Spinal cord (tissue), 10 donors: ENCODE results near the gene NPY4R. TPM values are rescaled to one million over a fixed set of nuclear protein-coding genes. Genes with fewer than 3 reads are reported as not detected.
"Not testable (repeated sequence)": the region's sequence is repeated elsewhere in the genome, so short reads cannot be mapped to it uniquely, and the experiment has no call there.

Experiments
- DNase-seq, 6 donors: peaks; one replicate each; pipeline versions ENCODE4 v3.0.0 to v3.0.0-alpha.2; 2013 to 2015; ENCODE audit warnings: low spot score in 6 of 6, low read depth in 4 of 6
- H3K27ac ChIP-seq: one replicate; pipeline ENCODE4 v1.5.1; 2013; ENCODE audit warnings: low read depth, low read length, control low read depth
- H3K27me3 ChIP-seq: one replicate; pipeline ENCODE4 v1.6.1; 2013; ENCODE audit warnings: low read length; ENCODE audit not compliant: control insufficient read depth, insufficient read depth
- H3K36me3 ChIP-seq: one replicate; pipeline ENCODE4 v1.6.1; 2013; ENCODE audit warnings: low read length; ENCODE audit not compliant: control insufficient read depth, insufficient read depth
- H3K4me1 ChIP-seq: one replicate; pipeline ENCODE4 v1.6.1; 2013; ENCODE audit warnings: low read length; ENCODE audit not compliant: control insufficient read depth, insufficient read depth
- H3K4me3 ChIP-seq: one replicate; pipeline ENCODE4 v1.5.1; 2013; ENCODE audit warnings: low read depth, low read length, control low read depth
- H3K9me3 ChIP-seq: one replicate; pipeline ENCODE4 v1.6.1; 2013; ENCODE audit warnings: low read length; ENCODE audit not compliant: control insufficient read depth, insufficient read depth
- WGBS: methylation state at CpG from one replicate; pipeline ENCODE4 v1.1.5; 2013; ENCODE audit warnings: missing lambda C conversion rate; ENCODE audit not compliant: insufficient coverage; 5-methylcytosine and 5-hydroxymethylcytosine counted together
- long read RNA-seq, 4 donors: transcript quantifications; one replicate each; lab custom pipeline, GENCODE V29; 2026
- polyA plus RNA-seq, 2 donors: library from polyadenylated mRNA; unstranded; fragments of 120-200 nt; gene quantifications; one replicate each; pipeline ENCODE4 v1.2.1, GENCODE V29; 2013; ENCODE audit not compliant: insufficient read length in 2 of 2
- total RNA-seq, 2 donors: library from RNA; depleted of rRNA in 1 of 2; stranded (reverse); fragments of 120-200 nt in 1 of 2; fragments of >200 nt in 1 of 2; gene quantifications; one replicate each; pipeline versions ENCODE4 v1.2.3 to v1.2.4, GENCODE V29; 2013 to 2014
- donor health status: healthy.

Gene NPY4R
- under 1 TPM in 1 of 2 donors, not detected in 1; 0.30 TPM for total RNA-seq
- polyA plus RNA-seq, result under 1 TPM; 0.24 to 0.63 TPM
- long read RNA-seq, donor 1, result 0 reads
- long read RNA-seq, donor 2, result 0 reads
- long read RNA-seq, donor 3, result 0 reads
- long read RNA-seq, donor 4, result 0 reads

DNA sequence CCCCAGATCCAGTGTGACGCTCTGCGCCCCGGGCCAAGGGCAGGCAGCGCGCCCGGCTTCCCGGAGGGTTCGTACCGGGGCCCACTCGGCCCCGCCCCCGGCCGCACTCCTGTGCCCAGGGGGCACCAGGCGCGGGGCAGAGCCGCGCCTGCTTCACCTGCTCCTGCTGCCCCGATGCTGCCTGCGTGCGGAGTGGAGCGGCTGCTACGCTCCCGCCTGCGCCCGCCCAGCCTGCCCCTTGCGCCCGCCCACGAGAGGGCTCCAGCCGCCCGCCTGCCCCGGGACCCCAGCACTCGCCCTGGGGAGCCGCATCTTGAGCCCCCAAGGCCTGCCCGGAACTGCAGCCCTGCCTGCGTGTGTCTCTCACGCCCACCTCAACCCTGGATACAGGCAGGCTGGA lies at the start of gene NPY4R:
Gene NPY4R (minus strand): TSS at position 194 of the 400 bp plus-strand sequence. CDS start 3,323 bp downstream, outside the sequence.
- not testable (repeated sequence) for DNase-seq, H3K9me3 ChIP-seq, H3K27ac ChIP-seq, H3K4me3 ChIP-seq, H3K4me1 ChIP-seq, H3K36me3 ChIP-seq, H3K27me3 ChIP-seq
- no CpG with 5 or more reads among the region's 36 CpGs for WGBS

GRCh38 chr10:46515366-46515765 lies 49.6 kb upstream of the NPY4R start:
- Histone ChIP-seq H3K4me3 (no peak overlapping the region), H3K36me3 (no peaks in the 10 kb centered on the region), H3K27ac (no peak overlapping the region), H3K4me1 (peaks cover 7% of the 10 kb centered on the region), H3K27me3 (peaks cover 3% of the 10 kb centered on the region), H3K9me3 (no peaks in the 10 kb centered on the region)
- DNase-seq, result no peak

- H3K27me3 ChIP-seq, result peaks cover 3% of the 10 kb centered on the region
- 50% methylated on average over 1 of the region's 3 CpGs for WGBS
- no peak for DNase-seq
These were observed 49.1 kb upstream of the NPY4R start for GRCh38 chr10:46514899-46515298.

DNA sequence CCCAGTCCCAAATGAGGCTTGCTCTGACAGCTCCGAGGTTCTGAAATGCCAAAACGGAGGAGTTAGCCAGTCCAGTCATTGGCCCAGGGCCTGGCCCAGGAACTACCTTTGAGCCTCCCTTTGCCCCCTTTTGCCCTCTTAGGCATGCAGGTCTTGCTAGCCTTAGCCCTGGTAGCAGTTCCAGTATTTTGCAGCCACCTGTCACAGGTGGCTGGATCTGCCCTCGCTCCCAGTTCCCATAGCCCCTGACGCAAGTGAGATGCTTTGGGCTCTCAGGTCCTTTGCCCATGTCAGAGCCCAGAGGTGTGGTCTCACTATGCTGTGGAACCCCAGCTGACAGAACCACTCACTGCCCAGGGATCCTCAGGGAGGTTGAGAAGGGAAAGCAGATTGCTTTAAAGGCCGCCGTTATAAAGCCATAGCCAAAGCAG lies 48.7 kb upstream of the NPY4R start:
- H3K4me3 ChIP-seq, result no peak overlapping the region
- peaks cover 3% of the 10 kb centered on the region for H3K4me1 ChIP-seq
- H3K27ac ChIP-seq, result no peak overlapping the region
- no peaks in the 10 kb centered on the region for H3K9me3 ChIP-seq
- H3K27me3 ChIP-seq, result peaks cover 3% of the 10 kb centered on the region
- H3K36me3 ChIP-seq, result no peaks in the 10 kb centered on the region
- DNase-seq, result no peak
- 76% methylated on average over 6 of the region's 6 CpGs for WGBS

More at GRCh38 chr10:46514899-46515298, 49.1 kb upstream of the NPY4R start:
- Histone ChIP-seq H3K9me3 (no peaks in the 10 kb centered on the region), H3K27ac (no peak overlapping the region), H3K4me1 (peaks cover 3% of the 10 kb centered on the region), H3K36me3 (no peaks in the 10 kb centered on the region), H3K4me3 (no peak overlapping the region)

DNA sequence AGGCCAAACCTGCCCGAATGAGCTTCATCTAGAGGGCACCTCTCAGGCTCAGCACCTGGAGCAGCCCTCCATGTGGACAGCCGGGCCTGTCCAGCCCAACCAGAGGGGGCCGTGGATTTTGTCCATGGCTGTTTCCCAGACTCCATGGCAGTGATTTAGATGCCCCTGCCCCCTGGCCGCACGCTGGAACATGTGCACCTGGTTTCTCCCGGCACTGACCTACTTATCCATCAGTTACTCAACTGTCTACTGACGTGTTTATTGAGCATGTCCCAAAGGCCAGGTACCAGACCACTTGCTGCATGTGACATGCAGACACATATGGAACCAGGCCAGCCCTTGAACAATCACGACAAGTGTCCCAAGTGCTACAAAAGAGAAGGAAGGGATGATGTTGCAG lies 47.6 kb upstream of the NPY4R start:
- H3K36me3 ChIP-seq, H3K27me3 ChIP-seq, H3K27ac ChIP-seq, H3K4me3 ChIP-seq, H3K4me1 ChIP-seq, DNase-seq, H3K9me3 ChIP-seq: not testable (repeated sequence)
- no CpG with 5 or more reads among the region's 8 CpGs for WGBS

- H3K4me1 ChIP-seq, H3K27me3 ChIP-seq, H3K27ac ChIP-seq, H3K4me3 ChIP-seq, H3K36me3 ChIP-seq, DNase-seq, H3K9me3 ChIP-seq: not testable (repeated sequence)
- WGBS, result no CpG with 5 or more reads among the region's 7 CpGs
These were observed 47.0 kb upstream of the NPY4R start for GRCh38 chr10:46512725-46513124.

GRCh38 chr10:46512002-46512401 lies 46.2 kb upstream of the NPY4R start:
- not testable (repeated sequence) for DNase-seq

GRCh38 chr10:46499990-46500389 lies 34.2 kb upstream of the NPY4R start:
- not testable (repeated sequence) for H3K27me3 ChIP-seq, H3K9me3 ChIP-seq, H3K27ac ChIP-seq, DNase-seq, H3K36me3 ChIP-seq, H3K4me3 ChIP-seq, H3K4me1 ChIP-seq
- no CpG with 5 or more reads among the region's 3 CpGs for WGBS

More at GRCh38 chr10:46512002-46512401, 46.2 kb upstream of the NPY4R start:
- H3K27me3 ChIP-seq, H3K4me3 ChIP-seq, H3K9me3 ChIP-seq, H3K27ac ChIP-seq, H3K36me3 ChIP-seq, H3K4me1 ChIP-seq: not testable (repeated sequence)
- WGBS, result no CpG with 5 or more reads among the region's 5 CpGs

GRCh38 chr10:46498985-46499703 lies 33.4 kb upstream of the NPY4R start:
- not testable (repeated sequence) for H3K27ac ChIP-seq, H3K27me3 ChIP-seq, H3K4me1 ChIP-seq, DNase-seq, H3K9me3 ChIP-seq, H3K4me3 ChIP-seq, H3K36me3 ChIP-seq
- WGBS, result no CpG with 5 or more reads among the region's 5 CpGs

- not testable (repeated sequence) for H3K4me3 ChIP-seq, H3K9me3 ChIP-seq, H3K36me3 ChIP-seq, DNase-seq, H3K27me3 ChIP-seq, H3K27ac ChIP-seq, H3K4me1 ChIP-seq
- WGBS, result no CpG with 5 or more reads among the region's 2 CpGs
These were observed 32.1 kb upstream of the NPY4R start for GRCh38 chr10:46497878-46498277.
